DMS153 treated with DMSO at 0.1 percent for 48 hours (cell line): ENCODE data around the gene EXOSC2.

Source experiments
- DNase-seq: peaks from one replicate; lab custom pipeline; 2025; ENCODE audit not compliant: unreplicated experiment; lab: John Stamatoyannopoulos, UW

The EXOSC2 gene

DNA sequence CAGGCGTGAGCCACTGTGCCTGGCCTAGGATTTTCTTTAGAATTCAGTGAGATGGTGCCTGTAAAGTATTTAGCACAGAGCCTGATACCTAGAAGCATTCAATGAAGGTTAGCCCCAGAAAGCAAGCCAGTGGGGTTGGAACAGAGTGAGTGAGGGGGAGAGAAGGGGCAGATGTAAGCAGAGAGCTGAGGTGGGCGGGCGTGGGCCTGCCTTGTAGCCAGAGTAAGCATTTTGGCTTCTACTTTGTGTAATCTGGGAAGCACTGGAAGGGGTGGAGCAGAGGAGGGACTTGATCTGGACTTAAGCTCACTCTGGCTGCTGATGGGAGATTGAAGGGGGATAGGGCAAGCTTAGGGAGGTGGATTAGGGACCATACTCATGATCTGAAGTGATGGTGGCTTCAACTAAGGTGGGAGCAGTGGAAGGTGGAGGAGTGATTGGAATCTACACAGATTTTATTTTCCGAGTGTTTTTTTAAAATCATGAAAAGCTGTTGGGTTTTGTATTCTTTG, 2.6 kb downstream of the EXOSC2 start:
- no peak for DNase-seq

- no peak for DNase-seq
Observed at GRCh38 chr9:130696996-130697395, 3.4 kb downstream of the EXOSC2 start.

DNA sequence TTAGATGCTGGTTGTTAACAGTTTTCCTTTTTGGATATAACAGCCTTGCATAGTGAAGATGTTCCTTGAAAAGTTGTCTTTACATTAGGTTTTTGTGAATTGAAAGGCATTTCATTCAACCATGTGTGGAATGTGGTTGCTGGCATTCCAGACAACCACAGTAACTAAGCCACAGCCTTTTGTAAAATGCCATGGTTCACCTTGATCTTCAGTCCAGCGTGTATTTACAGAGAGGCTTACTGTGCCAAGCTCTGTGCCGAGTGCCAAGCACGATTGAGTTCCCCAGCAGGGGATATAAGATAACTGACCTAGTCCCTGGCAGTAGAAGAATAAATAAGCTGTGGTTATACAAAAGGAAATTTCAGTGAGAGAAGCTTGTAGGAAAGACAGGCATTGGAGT, 4.9 kb downstream of the EXOSC2 start:
- no peak for DNase-seq

- no peak for DNase-seq
Observed at GRCh38 chr9:130699047-130699446, 5.5 kb downstream of the EXOSC2 start.

- DNase-seq, result peak; percentile 11
Observed at GRCh38 chr9:130701059-130702022, 7.8 kb downstream of the EXOSC2 start.

DNA sequence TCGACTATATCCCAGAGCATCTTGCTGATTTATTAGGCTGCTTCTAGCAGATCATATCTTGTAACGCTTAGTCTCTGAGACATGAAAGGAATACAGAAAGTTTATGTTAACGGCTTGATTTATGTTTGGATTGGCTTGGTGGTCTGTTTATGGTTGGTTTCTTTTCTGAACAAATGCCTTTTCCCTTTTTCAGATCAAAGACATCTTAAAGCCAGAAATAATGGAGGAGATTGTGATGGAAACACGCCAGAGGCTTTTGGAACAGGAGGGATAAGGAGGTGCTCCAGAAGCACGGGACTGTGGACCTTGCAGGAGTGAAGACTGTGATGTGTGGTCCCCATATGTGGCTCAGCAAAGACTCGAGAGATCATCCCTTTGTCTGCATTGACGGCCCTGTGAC, 9.9 kb downstream of the EXOSC2 start:
- DNase-seq, result no peak

DNA sequence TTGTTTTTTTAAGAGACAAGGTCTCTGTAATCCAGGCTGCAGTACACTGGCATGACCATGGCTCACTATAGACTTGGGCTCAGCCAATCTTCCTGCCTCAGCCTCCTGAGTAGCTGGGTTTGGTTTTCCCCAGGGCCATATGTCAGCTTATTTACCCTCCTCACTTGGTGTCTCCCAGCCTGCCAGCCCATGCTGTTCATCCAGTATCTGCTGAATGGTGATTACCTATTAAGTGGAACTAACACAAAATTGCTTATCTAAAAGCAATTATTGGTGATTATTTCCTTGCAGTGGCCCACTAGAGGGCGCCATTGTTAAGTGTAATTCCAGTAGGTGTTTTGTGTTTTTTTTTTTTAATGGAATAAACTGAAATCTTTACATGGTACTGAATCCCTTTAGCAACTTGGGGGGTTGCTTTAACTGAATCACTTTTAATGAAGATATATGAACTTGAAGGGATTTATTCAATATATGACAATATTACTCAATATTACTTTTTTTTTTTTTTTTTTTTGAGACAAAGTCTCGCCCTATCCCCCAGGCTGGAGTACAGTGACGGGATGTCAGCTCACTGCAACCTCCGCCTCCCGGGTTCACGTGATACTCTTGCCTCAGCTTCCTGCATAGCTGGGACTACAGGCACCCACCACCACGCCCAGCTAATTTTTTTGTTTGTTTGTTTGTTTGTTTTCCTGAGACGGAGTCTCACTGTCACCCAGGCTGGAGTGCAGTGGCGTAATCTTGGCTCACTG, 13.8 kb downstream of the EXOSC2 start:
- DNase-seq, result peak; percentile 49

GRCh38 chr9:130710822-130711352, 17.3 kb downstream of the EXOSC2 start:
- DNase-seq, result no peak

DNA sequence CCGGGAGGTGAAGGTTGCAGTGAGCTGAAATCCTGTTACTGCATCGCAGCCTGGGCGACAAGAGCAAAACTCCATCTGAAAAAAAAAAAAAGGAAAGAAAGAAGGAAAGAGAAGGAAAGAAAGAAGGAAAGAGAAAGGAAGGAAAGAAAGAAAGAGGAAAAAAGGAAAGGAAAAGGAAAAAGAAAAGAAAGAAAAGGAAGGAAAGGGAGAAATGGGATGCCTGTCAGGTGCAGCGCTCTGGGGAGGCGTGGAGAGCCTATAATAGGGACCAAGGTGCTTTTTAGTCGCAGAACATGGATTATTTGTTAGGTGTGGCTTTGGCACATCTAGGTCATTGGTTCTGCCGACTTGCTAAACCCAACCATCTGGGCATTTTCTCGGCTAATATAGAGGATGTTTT, 17.9 kb downstream of the EXOSC2 start:
- DNase-seq, result no peak

GRCh38 chr9:130712564-130713285, 19.1 kb downstream of the EXOSC2 start:
- DNase-seq, result peak; percentile 93

DNA sequence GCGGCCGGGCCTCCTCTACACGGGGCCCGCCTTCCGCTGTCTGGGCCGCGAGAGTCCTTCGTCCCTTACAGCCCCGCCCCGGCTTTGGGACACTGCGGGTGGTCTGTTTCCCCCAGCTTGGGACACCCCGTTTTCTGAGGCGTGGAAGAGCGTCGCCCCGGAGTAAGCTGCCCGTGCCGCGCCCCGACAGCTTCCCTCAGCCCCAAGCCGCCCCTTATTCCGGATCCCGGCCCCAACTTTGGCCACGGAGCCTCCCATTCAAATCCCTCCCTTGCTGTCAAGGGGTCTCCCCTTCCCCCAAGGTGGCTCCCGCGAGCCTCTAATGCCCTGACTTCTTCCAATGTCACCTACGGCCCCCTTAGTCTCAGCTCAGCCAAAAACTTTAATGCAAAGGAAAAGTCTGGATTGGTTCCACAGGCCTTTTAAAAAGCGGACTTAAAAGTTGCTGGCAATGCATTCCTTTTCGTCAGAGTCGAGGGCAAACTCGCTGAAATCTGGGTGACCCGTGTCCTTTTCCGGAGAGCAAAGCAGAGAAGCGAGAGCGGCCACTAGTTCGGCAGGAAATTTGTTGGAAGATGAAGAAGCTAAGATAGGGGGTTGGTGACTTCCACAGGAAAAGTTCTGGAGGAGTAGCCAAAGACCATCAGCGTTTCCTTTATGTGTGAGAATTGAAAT, 19.8 kb downstream of the EXOSC2 start:
- DNase-seq, result no peak

DNA sequence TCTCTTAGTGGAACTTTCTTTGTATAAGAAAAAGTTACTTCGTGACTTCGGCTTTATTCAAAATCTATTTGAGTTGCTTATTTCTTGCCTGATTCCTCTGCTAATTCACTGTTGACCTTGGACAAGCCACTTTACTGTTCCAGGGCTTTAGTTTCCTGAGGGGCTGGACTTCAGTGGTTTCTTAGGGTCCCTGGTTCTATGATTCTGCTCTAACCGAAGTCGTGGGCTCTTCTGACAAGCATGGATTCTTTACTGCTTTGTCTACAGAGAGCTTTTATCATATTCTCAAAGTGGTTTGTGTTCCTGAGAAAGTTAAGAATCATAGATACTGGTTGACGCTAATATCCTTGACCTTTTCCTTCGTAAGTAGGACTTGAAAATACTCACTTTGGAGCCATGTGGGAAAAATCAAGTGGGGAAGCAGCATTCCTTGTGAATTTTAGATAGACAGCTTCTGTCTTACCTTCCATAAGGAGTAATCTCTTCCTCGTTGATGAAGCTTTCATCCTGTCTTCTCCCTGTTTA, 21.1 kb downstream of the EXOSC2 start:
- no peak for DNase-seq

DNA sequence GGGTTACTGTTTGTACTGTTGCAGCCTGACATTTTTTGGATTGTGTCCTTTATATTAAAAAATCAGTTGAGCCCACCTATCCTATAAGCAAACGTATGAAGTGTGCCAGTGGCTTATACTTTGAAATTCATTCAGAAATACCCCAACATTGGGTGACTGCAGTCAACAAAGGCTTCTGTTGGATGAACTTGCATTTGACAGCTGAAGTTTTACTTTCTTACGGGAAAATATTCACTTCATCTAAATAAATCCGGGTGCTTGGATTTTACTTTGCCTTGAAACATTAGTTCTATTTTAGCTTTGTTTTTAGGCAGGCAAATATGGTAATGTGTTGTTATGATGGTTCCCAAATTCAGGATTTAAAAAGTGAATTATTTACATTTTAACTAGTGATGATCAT, 21.7 kb downstream of the EXOSC2 start:
- no peak for DNase-seq

- no peak for DNase-seq
Observed at GRCh38 chr9:130718562-130718961, 25.0 kb downstream of the EXOSC2 start.

- DNase-seq, result no peak
Observed at GRCh38 chr9:130720762-130721161, 27.2 kb downstream of the EXOSC2 start.

GRCh38 chr9:130728721-130729120, 35.1 kb downstream of the EXOSC2 start:
- DNase-seq, result no peak

- no peak for DNase-seq
Observed at GRCh38 chr9:130729145-130729544, 35.6 kb downstream of the EXOSC2 start.

DNA sequence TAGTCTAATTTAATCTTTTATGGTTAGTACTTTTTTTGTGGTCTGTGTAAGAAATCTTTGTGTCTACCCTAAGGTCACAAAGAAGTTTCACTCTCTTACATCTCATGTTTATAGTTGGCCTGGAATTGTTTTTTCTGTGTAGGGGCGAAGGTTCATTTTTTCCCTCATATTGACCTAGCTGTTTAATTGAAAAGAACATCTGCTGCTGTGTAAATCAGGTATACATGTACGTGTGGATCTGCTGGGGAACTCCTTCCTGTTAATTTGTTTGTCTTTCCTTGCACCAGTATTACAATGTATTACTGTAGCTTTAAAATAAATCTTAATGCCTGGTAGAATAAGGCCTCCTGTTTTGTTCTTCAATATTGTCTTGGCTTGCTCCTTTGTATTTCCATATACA, 37.8 kb downstream of the EXOSC2 start:
- DNase-seq, result peak; percentile 85

DNA sequence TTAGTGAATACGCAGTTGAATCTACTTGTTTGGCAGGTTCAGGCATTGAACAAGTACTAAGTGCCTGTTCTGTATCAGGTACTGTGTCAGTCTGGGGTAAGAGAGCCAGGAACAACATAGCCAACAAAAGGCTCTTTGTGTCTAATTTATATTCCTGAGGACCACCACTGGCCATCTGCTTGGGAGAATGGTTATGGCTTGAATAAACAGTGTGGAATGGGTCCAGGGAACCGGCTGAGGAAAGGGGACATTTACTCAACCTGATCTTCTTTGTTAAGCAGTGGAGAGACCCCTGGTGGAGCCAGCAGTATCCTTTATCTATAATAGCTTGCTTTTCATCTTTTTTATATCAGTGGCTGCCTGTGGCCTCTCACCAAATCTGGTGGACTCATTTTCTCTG, 38.6 kb downstream of the EXOSC2 start:
- no peak for DNase-seq

GRCh38 chr9:130732793-130733221, 39.2 kb downstream of the EXOSC2 start:
- no peak for DNase-seq
